Astrocyte (in vitro differentiated cells and primary cell): ENCODE data around the gene LMNTD2.

ENCODE experiments used
- CTCF ChIP-seq: IDR thresholded peaks from 2 replicates; pipeline ENCODE4 v1.5.1; 2011; ENCODE audit warnings: low read depth, mild to moderate bottlenecking, inconsistent platforms, low read length, moderate library complexity; ENCODE audit not compliant: insufficient read depth
- EZH2 ChIP-seq: IDR thresholded peaks from 2 replicates; pipeline ENCODE4 v1.6.1; 2012; ENCODE audit warnings: mild to moderate bottlenecking, low read length, inconsistent platforms; ENCODE audit not compliant: insufficient read depth

- TF ChIP-seq CTCF = no peak
- TF ChIP-seq EZH2 = no peak
These were observed 6.6 kb upstream of the LMNTD2 start for GRCh38 chr11:567011-567628.
